ENCODE data around the gene MST1.

- TF ChIP-seq CTCF (IDR thresholded peaks at IDR 0.05), result no peak
- TF ChIP-seq POLR2A (IDR thresholded peaks at IDR 0.05), result no peak
Observed at GRCh38 chr3:49665822-49666519, 23.3 kb downstream of the MST1 start.

All from suprapubic skin (tissue), 3 donors.